CD4-positive, alpha-beta T cell treated with Interleukin-4 for 1 hour (primary cell): ENCODE measurements around the gene POU2F2.
A peak's percentile ranks its signal among the peaks of the same experiment; 100 is the strongest.

ENCODE experiments used
- DNase-seq, 2 donors: peaks; one replicate each; pipeline ENCODE4 v3.0.0-alpha.2; 2020 to 2022

POU2F2 gene

DNA sequence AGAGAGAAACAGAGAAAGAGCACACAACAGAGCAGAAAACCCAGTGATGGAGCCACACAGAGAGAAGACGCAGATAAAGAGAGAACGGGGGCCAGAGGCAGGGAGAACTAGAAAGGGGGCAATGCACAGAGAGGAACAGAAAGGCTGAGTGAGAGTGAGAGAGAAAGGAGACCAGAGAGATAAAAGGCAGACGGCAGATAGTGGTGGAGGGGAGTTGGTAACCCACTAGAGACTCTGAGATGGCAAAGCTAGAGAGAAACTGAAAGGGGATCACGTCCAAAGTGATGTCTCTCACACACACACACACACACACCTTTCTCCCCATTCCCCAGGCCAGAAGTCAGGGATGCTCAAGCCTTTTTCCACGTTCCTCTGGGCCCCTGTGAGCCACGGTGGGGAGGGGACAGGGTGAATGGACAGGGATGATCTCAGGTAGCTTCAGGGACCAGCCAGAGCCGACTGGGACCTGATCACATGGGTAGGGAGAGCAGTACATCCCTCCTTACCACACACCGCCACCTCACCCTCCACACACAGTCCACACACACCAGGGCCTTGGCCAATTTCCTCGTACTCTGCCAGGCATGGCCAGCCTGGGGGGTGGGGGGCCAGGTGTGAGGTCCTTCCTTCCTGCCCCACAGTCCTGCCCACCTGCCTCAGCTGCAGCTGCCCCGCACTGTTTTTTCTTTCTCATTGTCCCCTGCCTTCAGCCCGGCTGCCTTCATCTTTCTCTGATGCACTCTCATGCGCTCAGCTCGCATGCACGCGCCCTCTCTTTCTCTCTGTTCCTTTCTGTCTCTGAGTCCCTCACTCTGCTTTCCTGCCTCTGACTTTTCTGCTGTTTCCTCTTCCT, 22.5 kb upstream of the POU2F2 start:
- DNase-seq = no peak

DNA sequence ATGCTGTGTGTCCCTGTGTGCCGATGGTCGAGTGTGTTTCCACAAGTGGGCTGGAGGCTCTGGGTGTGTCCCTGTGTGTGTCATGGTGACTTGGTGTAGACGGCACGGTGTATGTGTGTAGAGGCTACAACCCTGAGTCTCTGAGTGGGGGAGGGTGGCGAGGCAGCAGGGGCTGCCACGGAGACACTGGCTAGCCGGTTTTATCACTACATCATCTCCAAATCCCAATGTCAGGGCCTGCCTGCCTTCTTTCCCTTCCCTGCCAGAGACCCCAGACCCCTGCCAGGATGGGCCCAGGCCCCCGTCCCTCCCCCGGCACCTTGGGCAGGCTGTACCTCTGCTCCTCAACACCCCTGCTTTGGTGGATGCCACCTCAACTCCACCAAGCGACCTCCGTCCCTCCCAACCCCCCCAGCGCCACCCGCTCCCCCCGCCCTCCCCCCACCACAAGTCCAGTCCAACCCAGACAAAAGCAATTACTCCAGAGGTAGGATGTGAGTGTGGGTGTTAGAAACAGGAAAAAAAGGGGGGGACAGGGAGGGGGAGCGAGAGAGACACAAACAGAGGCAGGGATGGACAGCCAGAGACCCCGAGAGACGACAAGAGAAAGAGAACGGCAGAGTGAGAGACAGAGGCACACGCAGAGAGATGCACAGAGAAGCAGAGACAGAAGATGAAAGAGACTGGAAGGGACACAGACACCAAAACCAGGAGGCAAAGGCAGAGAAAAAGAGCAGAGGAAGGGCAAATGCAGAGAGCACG, 21.6 kb upstream of the POU2F2 start:
- DNase-seq = no peak

DNA sequence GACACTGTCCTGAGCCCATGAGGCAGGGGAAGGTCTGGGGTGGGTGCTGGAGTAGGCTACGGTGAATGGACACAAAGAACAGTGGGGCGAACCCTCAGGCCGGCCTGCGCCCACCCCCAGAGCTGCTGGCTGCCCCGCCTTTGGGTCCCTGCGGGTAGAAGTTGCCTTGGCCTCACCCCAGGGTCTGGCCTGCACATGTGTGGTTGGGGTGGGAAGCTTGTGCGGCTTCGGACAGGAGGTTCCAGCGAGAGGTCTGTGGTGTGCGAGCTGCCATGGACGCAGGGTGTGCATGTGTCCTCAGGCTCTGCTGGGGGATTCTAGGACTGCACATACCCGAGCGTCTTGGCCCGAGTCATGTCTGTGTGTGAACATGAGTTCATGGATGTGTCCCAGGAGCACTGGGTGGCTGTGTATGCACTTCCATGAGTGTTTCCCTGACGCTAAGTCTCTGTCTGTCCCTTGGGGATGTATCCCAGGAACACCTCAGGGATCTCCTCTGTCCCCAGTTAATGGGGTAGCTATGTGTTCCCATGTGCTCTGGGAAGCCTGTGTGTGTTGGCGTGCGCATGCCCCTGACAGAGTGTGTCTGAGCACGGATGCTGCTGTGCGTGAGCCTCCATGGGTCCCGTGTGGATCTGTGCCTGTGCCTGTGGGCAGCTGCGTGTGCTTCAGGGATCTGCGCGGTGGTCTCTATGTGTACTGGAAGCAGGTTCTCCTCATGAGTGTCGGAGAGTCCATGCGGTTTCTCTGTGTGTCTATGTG, 20.8 kb upstream of the POU2F2 start:
- no peak for DNase-seq

- DNase-seq = no peak
Measured at GRCh38 chr19:42151782-42152684, 19.8 kb upstream of the POU2F2 start.

- DNase-seq = no peak
Measured at GRCh38 chr19:42150911-42151361, 18.7 kb upstream of the POU2F2 start.

GRCh38 chr19:42150364-42150763, 18.1 kb upstream of the POU2F2 start:
- no peak for DNase-seq

GRCh38 chr19:42149447-42150202, 17.4 kb upstream of the POU2F2 start:
- DNase-seq = no peak

DNA sequence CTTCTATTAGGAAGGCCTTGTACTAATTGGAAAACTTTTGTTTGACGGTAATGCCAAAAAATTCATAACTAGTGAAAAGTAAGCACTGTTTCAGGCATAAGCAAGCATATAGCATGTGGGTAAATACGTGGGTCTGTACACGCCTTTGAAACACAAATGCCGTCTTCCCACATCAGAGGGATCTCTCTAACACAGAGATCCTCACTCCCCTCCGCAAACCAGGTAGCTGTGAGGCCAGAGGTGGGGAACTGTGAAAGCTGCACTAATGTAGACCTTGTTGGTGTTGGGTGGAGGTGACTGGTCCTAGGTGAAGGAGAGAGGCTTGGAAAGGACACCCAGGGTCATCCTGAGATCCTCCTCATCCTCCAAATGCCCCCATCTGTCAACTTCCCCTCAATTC, 16.0 kb upstream of the POU2F2 start:
- DNase-seq = no peak

DNA sequence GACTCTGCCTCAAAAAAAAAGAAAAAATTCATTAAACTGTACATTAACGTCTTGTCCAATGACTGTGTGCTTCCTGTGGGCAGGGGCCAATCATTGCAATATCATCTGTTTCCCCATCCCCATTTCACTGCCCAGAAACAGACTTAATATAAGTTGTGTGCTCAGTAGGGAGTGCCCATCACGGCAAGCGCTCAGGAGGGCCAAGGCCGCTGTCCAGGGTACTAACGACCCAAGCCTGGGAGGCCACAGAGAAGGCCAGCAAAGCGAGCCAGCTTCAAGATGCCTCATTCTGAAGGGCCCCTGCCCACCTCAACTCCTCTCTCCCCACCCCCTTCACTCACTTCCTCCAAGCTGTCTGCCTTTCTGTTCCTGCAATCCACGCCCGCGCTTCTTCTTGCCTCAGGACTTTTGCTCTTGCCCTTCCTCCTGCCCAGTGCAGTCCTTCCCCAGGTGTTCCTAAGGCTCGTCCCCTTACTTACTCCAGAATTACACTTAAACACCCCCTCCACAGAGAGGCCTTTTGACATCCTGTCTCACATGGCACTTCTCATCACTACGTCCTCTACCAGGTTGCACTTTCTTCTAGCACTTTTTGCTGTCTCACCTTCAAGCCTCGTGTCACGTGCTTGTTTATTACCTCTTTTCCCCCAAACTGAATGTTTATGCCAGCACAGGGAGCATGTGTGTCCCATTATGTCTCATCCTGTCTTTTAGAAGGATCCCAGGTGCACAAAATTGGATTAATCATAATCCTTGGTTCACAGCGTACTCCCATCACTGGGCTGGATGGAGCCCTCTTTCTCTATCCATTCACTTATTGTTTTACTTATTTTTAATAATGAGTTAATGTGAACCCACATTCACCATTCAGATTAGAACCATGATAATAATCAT, 11.3 kb upstream of the POU2F2 start:
- no peak for DNase-seq

DNA sequence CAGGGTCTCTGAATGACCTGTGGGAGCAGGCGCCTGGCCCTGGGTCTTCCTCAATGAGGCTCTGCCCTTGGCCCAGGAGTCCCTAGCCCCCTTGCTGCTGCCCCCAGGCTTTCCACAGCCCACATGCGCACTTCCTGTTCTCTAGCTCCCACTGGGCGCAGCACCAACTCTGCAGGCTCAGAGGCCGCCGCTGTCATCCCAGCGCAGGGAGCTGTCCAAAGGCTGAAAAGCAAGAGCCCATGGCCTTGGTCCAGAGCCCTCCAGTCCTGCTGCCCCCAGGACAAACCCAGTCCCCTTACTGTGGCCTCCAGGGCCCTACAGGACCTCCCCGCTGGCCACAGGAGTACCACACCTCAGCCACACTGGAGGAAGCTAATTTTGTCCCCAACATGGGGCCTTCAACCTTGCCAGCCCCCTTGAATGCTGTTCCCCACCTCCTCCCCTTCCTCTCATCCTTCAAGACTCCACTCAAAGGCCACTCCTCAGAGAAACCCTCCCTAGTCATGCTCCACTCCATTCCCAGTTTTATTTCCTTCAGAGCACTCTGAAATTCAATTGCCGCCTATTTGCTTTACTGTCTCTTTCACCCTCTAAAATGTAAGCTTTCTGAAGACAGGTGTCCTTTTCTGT, 8.0 kb upstream of the POU2F2 start:
- no peak for DNase-seq

- no peak for DNase-seq
Measured at GRCh38 chr19:42134535-42135070, 2.4 kb upstream of the POU2F2 start.

DNA sequence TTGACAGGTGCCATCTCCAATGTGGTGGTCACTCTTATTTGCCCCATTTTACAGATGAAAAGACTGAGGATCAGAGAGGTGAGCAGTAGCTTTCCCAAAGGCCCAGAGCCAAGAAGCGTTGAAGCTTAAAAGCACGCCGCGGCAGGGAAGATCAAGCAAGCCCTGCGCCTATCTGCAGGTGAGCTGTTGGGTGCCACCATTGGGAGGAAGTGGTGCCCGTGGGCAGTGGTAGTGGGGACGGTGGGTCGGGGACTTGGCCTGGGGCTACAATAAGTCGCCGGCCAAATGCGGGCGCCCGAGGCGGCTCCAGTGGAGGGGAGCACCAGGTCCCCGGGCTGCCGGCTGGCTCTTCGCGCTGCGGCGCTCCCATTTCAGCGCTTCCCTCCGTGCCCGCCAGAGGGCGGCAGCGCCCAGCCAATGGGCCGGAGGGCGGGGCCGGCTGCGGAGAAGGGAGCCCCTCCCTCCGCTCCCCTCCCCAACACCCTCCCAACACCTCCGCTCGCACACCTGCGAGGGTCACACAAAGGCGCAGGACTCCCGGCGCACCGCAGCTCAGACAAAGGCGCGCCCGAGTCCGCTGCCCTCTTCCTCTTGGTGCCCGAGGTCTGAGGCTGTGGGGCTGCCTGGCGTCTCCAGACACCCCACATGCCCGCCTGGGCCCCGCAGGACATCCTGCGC, 744 bp upstream of the POU2F2 start:
- peak; percentile 85 to 88 for DNase-seq

DNA sequence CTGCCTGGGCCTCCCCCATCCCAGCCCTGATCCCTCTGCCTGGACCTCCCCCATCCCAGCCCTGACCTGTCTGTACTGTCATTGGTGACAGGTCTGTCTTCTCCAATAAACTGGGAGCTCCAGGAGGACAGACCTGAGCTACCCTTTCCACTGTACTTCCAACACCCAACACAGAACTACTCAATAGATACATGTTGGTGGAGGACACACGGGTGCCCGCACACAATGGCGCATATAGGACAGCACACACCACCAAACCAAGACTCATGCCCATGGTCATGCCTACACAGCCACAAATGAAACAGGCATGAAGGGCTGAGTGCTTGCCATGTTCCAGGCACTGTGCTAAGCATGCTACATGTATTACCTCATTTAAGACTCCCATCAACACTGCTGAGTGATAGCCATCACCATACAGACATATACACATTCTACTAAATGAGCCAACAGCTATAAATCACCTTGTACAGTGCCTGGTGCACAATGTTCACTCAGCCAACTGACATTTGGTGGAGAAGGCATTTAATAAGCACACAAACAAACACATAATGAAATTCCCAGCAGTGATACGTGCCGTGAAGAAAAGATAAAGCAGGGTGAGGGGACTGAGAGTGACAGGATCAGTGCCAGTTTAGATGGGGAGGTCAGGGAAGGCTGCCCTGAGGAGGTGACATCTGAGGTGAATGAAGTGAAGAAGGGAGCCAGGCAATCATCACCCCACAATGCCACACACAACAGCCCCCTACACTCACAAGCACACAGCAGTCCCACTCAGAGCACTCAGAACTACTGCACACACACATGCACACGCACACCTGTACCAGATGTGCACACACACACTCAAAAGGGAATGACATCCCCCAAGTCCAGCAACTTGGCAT, 857 bp downstream of the POU2F2 start:
- DNase-seq = no peak

- no peak for DNase-seq
Measured at GRCh38 chr19:42130254-42130573, 2.0 kb downstream of the POU2F2 start.

DNA sequence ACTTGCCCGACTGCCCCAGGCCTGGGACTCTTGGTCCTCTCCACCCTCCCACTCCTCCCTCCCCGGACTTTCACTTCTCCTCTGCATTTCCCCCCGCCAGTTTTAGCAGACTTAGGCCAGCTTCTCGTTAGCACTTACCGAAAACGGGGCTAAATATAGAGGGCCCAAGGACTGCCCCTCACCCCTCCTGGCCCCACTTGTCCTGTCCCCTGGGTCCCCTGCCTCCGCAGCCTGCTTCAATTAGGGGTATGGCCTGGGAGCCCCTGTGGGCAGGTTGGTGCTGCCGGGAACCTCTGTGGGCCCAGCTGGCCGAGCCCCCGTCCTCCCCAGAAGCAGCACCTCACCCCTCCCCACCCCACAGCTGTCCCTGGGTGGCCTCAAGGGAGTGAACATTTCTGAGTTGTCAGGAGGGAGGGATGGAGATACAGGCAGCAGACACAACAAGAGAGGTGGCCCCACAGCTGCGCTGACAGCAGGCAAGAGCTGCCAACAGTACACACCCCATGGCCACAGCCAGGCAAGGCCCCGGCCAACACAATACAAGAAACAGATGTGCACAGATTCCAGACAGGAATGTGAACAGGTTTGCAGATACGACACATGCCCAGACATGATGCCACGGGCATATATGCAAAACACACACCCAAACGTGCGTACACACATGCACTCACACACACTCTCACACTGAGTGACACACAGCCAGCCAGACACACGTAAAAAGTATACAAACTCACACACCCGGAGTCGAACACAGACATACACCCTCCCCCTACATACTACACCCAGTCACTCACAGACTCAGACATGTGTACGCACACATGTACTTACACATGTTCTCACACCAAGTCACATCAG, 2.6 kb downstream of the POU2F2 start:
- peak in 1 of 2 donors; percentile 77 for DNase-seq

DNA sequence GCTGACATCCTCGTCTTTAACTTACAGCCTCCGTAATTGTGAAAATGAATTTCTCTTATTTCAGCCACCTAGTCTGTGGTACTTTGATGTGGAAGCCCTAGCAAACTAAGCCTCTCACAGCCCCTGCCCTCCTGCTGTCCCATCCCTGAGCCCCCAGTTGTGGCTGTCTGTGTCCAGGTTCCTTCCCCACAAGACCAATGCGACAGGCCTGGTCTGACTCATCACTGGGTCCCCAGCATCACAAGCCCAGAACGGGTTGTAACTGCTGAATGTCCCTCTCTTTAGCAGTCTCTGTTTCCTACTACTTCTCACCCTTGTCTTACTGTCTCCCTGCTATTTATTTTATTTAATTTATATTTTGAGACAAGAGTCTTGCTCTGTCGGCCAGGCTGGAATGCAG, 5.7 kb downstream of the POU2F2 start:
- no peak for DNase-seq

- DNase-seq = no peak
Measured at GRCh38 chr19:42125536-42125935, 6.7 kb downstream of the POU2F2 start.
